Endothelial cell of umbilical vein (primary cell): ENCODE measurements around the gene TRPM8. TPM values are rescaled to one million over a fixed set of nuclear protein-coding genes. Genes with fewer than 3 reads are reported as not detected.

Experiments
- BruUV-seq: library from RNA; stranded (reverse); fragments of 400-500 nt; replicated peaks from 2 replicates; lab custom pipeline; 2021; lab: Mats Ljungman, UMichigan
- CTCF ChIA-PET: fragments of 300-600, 350-600 bp; sonication (Branson Sonifier 250); formaldehyde crosslinking; loops from one replicate; lab custom pipeline; 2021; ENCODE audit warnings: antibody characterized with exemption, inconsistent platforms; lab: Charles Lee
- POLR2A ChIA-PET: fragments of 300-600, 350-600 bp; sonication (Branson Sonifier 250); formaldehyde crosslinking; loops from one replicate; lab custom pipeline; 2021; ENCODE audit warnings: antibody characterized with exemption, inconsistent platforms; lab: Charles Lee
- DNase-seq: peaks from one replicate; pipeline ENCODE4 v3.0.0-alpha.2; 2011; ENCODE audit warnings: low read depth, low spot score
- FAIRE-seq: peaks from 2 replicates; lab custom pipeline; 2011; peaks lifted over from hg19 to GRCh38; lab: Jason Lieb, UNC
- H2AFZ ChIP-seq: 2 replicates; pipeline ENCODE4 v1.6.0; 2012; ENCODE audit warnings: low read depth, low read length, control low read depth, inconsistent platforms
- H3K27ac ChIP-seq: 2 replicates; pipeline ENCODE4 v1.5.1; 2011; ENCODE audit warnings: low read depth, mild to moderate bottlenecking, control low read depth, low read length, moderate library complexity; ENCODE audit not compliant: insufficient read depth
- H3K27me3 ChIP-seq, 2 experiments: 2 replicates each; pipeline versions ENCODE4 v1.6.0 to v1.6.1; 2011; ENCODE audit warnings: low read length in 2 of 2, mixed read lengths in 1 of 2; ENCODE audit not compliant: control insufficient read depth in 2 of 2, insufficient read depth in 2 of 2
- H3K36me3 ChIP-seq, 2 experiments: 2 replicates in 1 of 2; 3 replicates in 1 of 2; pipeline ENCODE4 v1.5.1; 2011; ENCODE audit warnings: low read length in 2 of 2, mild to moderate bottlenecking in 1 of 2, moderate library complexity in 1 of 2; ENCODE audit not compliant: control insufficient read depth in 2 of 2, insufficient read depth in 2 of 2; ENCODE audit errors: extremely low read depth in 1 of 2
- H3K4me1 ChIP-seq: 3 replicates; pipeline ENCODE4 v1.5.1; 2011; ENCODE audit warnings: mild to moderate bottlenecking, low read length; ENCODE audit not compliant: control insufficient read depth, insufficient read depth; ENCODE audit errors: extremely low read depth
- H3K4me2 ChIP-seq: 2 replicates; pipeline ENCODE4 v1.6.1; 2011; ENCODE audit warnings: low read length, control low read depth, mixed read lengths; ENCODE audit not compliant: insufficient read depth
- H3K4me3 ChIP-seq, 3 experiments: fragments of 200-600 bp in 1 of 3; sonication (generic), shearing (Covaris generic) in 1 of 3; replicated peaks in 1 of 3; 2 replicates each; pipeline ENCODE4 v1.5.1; 2011 to 2016; ENCODE audit warnings: control low read depth in 3 of 3, low read length in 3 of 3, mild to moderate bottlenecking in 2 of 3, inconsistent platforms in 1 of 3, low read depth in 1 of 3, moderate library complexity in 1 of 3; ENCODE audit not compliant: insufficient read depth in 1 of 3
- H3K79me2 ChIP-seq: 2 replicates; pipeline ENCODE4 v1.6.0; 2012; ENCODE audit warnings: low read length, inconsistent platforms; ENCODE audit not compliant: control insufficient read depth, insufficient read depth
- H3K9ac ChIP-seq: replicated peaks from 2 replicates; pipeline ENCODE3; 2011; ENCODE audit warnings: low read length, control low read depth; ENCODE audit not compliant: insufficient read depth; ENCODE audit errors: extremely low read depth
- H3K9me1 ChIP-seq: replicated peaks from 3 replicates; pipeline ENCODE4 v1.6.0; 2011; ENCODE audit warnings: mild to moderate bottlenecking, low read length; ENCODE audit not compliant: control insufficient read depth, insufficient read depth; ENCODE audit errors: extremely low read depth
- H3K9me3 ChIP-seq: replicated peaks from 2 replicates; pipeline ENCODE4 v1.5.1; 2012; ENCODE audit warnings: low read length, inconsistent platforms; ENCODE audit not compliant: control insufficient read depth, insufficient read depth
- H4K20me1 ChIP-seq: replicated peaks from 2 replicates; pipeline ENCODE3; 2011; ENCODE audit warnings: mild to moderate bottlenecking, low read length; ENCODE audit not compliant: control insufficient read depth, insufficient read depth; ENCODE audit errors: extremely low read depth
- CTCF ChIP-seq, 2 donors: IDR thresholded peaks; 1 replicate in 1 of 2; 2 replicates in 1 of 2; pipeline ENCODE4 v1.5.1; 2011; ENCODE audit warnings: low read length in 2 of 2, mild to moderate bottlenecking in 2 of 2, moderate library complexity in 2 of 2, control low read depth in 1 of 2, inconsistent platforms in 1 of 2, low read depth in 1 of 2; ENCODE audit not compliant: insufficient read depth in 1 of 2; ENCODE audit errors: extremely low read depth in 1 of 2
- EZH2 ChIP-seq: IDR thresholded peaks from 2 replicates; pipeline ENCODE4 v1.6.1; 2012; ENCODE audit warnings: borderline replicate concordance, low read depth, mild to moderate bottlenecking, moderate library complexity, low read length, inconsistent platforms; ENCODE audit not compliant: severe bottlenecking
- FOS ChIP-seq: IDR thresholded peaks from 2 replicates; pipeline ENCODE4 v1.6.1; 2011; ENCODE audit warnings: mild to moderate bottlenecking, low read length, moderate library complexity, borderline replicate concordance; ENCODE audit not compliant: insufficient read depth
- GATA2 ChIP-seq: IDR thresholded peaks from 2 replicates; pipeline ENCODE4 v1.7.0; 2011; ENCODE audit warnings: low read depth, mild to moderate bottlenecking, moderate library complexity, mixed read lengths, low read length; ENCODE audit not compliant: insufficient read length, insufficient read depth
- JUN ChIP-seq: IDR thresholded peaks from 2 replicates; pipeline ENCODE4 v1.6.1; 2011; ENCODE audit warnings: borderline replicate concordance, low read depth; ENCODE audit not compliant: insufficient read length, insufficient read depth
- MAX ChIP-seq: IDR thresholded peaks from 2 replicates; pipeline ENCODE4 v1.6.1; 2011; ENCODE audit not compliant: insufficient read depth, insufficient read length
- MYC ChIP-seq: IDR thresholded peaks from one replicate; pipeline ENCODE4 v1.6.1; 2011; ENCODE audit warnings: mild to moderate bottlenecking, low read depth, low read length
- POLR2A ChIP-seq: IDR thresholded peaks from 2 replicates; pipeline ENCODE4 v1.6.1; 2012; ENCODE audit warnings: low read depth, mild to moderate bottlenecking, control low read depth, low read length
- POLR2AphosphoS5 ChIP-seq: IDR thresholded peaks from 2 replicates; pipeline ENCODE4 v1.6.1; 2012; ENCODE audit warnings: low read depth, mild to moderate bottlenecking, control low read depth, low read length, moderate library complexity; ENCODE audit not compliant: insufficient read depth
- dilution Hi-C: fragments of 300-500 bp; cut with MboI; formaldehyde crosslinking; loops from one replicate; pipeline ENCODE4 v1.15.0; 2019; ENCODE audit warnings: low sequenced_read_pairs; ENCODE audit not compliant: extremely low pct_ligation_motif_present
- intact Hi-C: fragments of 100-400 bp; cut with micrococcal nuclease; formaldehyde crosslinking; loops from one replicate; pipeline ENCODE4 v1.10.0; 2022
- polyA plus RNA-seq, 4 experiments: library from polyadenylated mRNA; depleted of rRNA in 3 of 4; stranded (reverse) in 3 of 4; unstranded in 1 of 4; fragments of >200 nt; gene quantifications; 2 replicates each; pipeline versions ENCODE4 v1.2.1 to v1.2.3, GENCODE V29; 2011 to 2012; ENCODE audit warnings: missing spikeins in 1 of 4
- total RNA-seq: library from RNA; stranded (reverse); gene quantifications from 2 replicates; pipeline ENCODE4 v1.2.3, GENCODE V29; 2021

The TRPM8 gene
- total and polyA plus RNA-seq, 2 donors (not counting 3 experiments of a cell fraction or from before 2014, with no cell fraction given) = not detected

GRCh38 chr2:234061624-234062257 lies 144.6 kb downstream of the TRPM8 start:
- FAIRE-seq = no peak
- CTCF ChIA-PET = no interaction called here
- POLR2A ChIA-PET = no interaction called here

GRCh38 chr2:234066587-234066986 lies 149.4 kb downstream of the TRPM8 start:
- no peak overlapping the region for H3K9ac ChIP-seq
- no peak overlapping the region for H3K27ac ChIP-seq
- no peaks in the 10 kb centered on the region for H3K27me3 ChIP-seq
- H3K4me2 ChIP-seq = no peak overlapping the region
- H4K20me1 ChIP-seq = no peaks in the 10 kb centered on the region
- no peak overlapping the region for H2AFZ ChIP-seq
- FAIRE-seq (no peak), DNase-seq (no peak)
- POLR2A ChIA-PET = no interaction called here
- no peaks in the 10 kb centered on the region for H3K4me1 ChIP-seq
- no TSS peak for BruUV-seq
- dilution Hi-C loops = no loop called here
- TF ChIP-seq EZH2 = no peak
- no peak for TF ChIP-seq POLR2A
- no peak for TF ChIP-seq MYC
- TF ChIP-seq JUN = no peak
- no peak for TF ChIP-seq FOS
- no peak for TF ChIP-seq CTCF (IDR thresholded peaks at IDR 0.05; ENCODE audit: extremely low read depth in 1 of 2, insufficient read depth in 1 of 2, low read depth in 1 of 2, low read length in 2 of 2)
- TF ChIP-seq GATA2 = no peak
- TF ChIP-seq POLR2AphosphoS5 = no peak
- no peak for TF ChIP-seq MAX
- H3K36me3 ChIP-seq = no peaks in the 10 kb centered on the region
- H3K4me3 ChIP-seq = no peak overlapping the region
- intact Hi-C loops = loop anchor here (10.0 kb wide), 1 partner anchor 472 kb away; no protein-coding TSS in a partner anchor
- H3K79me2 ChIP-seq = no peaks in the 10 kb centered on the region
- no peaks in the 10 kb centered on the region for H3K9me3 ChIP-seq
- CTCF ChIA-PET = no interaction called here
- no peaks in the 10 kb centered on the region for H3K9me1 ChIP-seq

More at GRCh38 chr2:234061624-234062257, 144.6 kb downstream of the TRPM8 start:
- H3K27ac ChIP-seq = no peak overlapping the region
- no peaks in the 10 kb centered on the region for H3K79me2 ChIP-seq
- H3K4me1 ChIP-seq = no peaks in the 10 kb centered on the region
- H3K4me3 ChIP-seq = no peak overlapping the region
- H3K9me1 ChIP-seq = no peaks in the 10 kb centered on the region
- no peak for DNase-seq
- H3K4me2 ChIP-seq = no peak overlapping the region
- H3K36me3 ChIP-seq = no peaks in the 10 kb centered on the region
- no peaks in the 10 kb centered on the region for H3K9me3 ChIP-seq
- no peaks in the 10 kb centered on the region for H4K20me1 ChIP-seq
- no peak overlapping the region for H2AFZ ChIP-seq
- no TSS peak for BruUV-seq
- peaks cover 0 to 4% of the 10 kb centered on the region in 2 experiments for H3K27me3 ChIP-seq
- TF ChIP-seq MYC = no peak
- TF ChIP-seq FOS = no peak
- no peak overlapping the region for H3K9ac ChIP-seq
- intact Hi-C loops = loop anchor here (10.0 kb wide), 1 partner anchor 467 kb away; no protein-coding TSS in a partner anchor
- dilution Hi-C loops = no loop called here
